Liver (tissue), 9 donors: ENCODE data around the gene MTHFD2. TPM values are rescaled to one million over a fixed set of nuclear protein-coding genes. Genes with fewer than 3 reads are reported as not detected.

ENCODE experiments used
- DNase-seq: peaks from one replicate; pipeline ENCODE4 v3.0.0-alpha.2; 2017; ENCODE audit warnings: low spot score
- H3K27ac ChIP-seq, 2 donors: one replicate each; pipeline ENCODE4 v1.7.0; 2013; ENCODE audit warnings: inconsistent platforms in 2 of 2, low read length in 2 of 2, control low read depth in 1 of 2, low read depth in 1 of 2, mild to moderate bottlenecking in 1 of 2
- H3K27me3 ChIP-seq, 4 donors: one replicate each; pipeline versions ENCODE4 v1.6.1 to v1.7.0; 2013; ENCODE audit warnings: low read length in 3 of 4, inconsistent platforms in 1 of 4, mild to moderate bottlenecking in 1 of 4, moderate library complexity in 1 of 4; ENCODE audit not compliant: control insufficient read depth in 4 of 4, insufficient read depth in 4 of 4
- H3K36me3 ChIP-seq, 4 donors: one replicate each; pipeline versions ENCODE4 v1.6.1 to v1.7.0; 2013; ENCODE audit warnings: low read length in 3 of 4, mild to moderate bottlenecking in 3 of 4, low read depth in 1 of 4, moderate library complexity in 1 of 4; ENCODE audit not compliant: control insufficient read depth in 4 of 4, insufficient read depth in 3 of 4
- H3K4me1 ChIP-seq, 4 donors: one replicate each; pipeline versions ENCODE4 v1.6.1 to v1.7.0; 2013; ENCODE audit warnings: low read length in 3 of 4, mild to moderate bottlenecking in 3 of 4, moderate library complexity in 1 of 4; ENCODE audit not compliant: control insufficient read depth in 4 of 4, insufficient read depth in 4 of 4
- H3K4me3 ChIP-seq, 3 donors: one replicate each; pipeline versions ENCODE4 v1.6.1 to v1.7.0; 2013; ENCODE audit warnings: low read length in 3 of 3, control low read depth in 1 of 3, low read depth in 1 of 3, mild to moderate bottlenecking in 1 of 3
- H3K9ac ChIP-seq, 2 donors: one replicate each; pipeline ENCODE4 v1.7.0; 2013; ENCODE audit warnings: low read length in 2 of 2, mild to moderate bottlenecking in 2 of 2, moderate library complexity in 2 of 2, control low read depth in 1 of 2, low read depth in 1 of 2
- H3K9me3 ChIP-seq, 4 donors: one replicate each; pipeline versions ENCODE4 v1.6.1 to v1.7.0; 2013; ENCODE audit warnings: low read length in 3 of 4; ENCODE audit not compliant: control insufficient read depth in 4 of 4
- EGR1 ChIP-seq, 2 donors: IDR thresholded peaks; 2 replicates each; pipeline ENCODE4 v1.6.1; 2016 to 2018; ENCODE audit warnings: antibody characterized with exemption in 2 of 2, low read depth in 2 of 2
- FOXA1 ChIP-seq: IDR thresholded peaks from 2 replicates; pipeline ENCODE4 v1.6.1; 2016; ENCODE audit warnings: antibody characterized with exemption
- FOXA2 ChIP-seq: IDR thresholded peaks from 2 replicates; pipeline ENCODE4 v1.6.1; 2016; ENCODE audit warnings: antibody characterized with exemption
- GABPA ChIP-seq, 2 donors: IDR thresholded peaks in 1 of 2; conservative IDR thresholded peaks in 1 of 2; 2 replicates each; pipeline ENCODE4 v1.6.1; 2016; ENCODE audit warnings: antibody characterized with exemption in 2 of 2, mild to moderate bottlenecking in 1 of 2, moderate library complexity in 1 of 2
- HNF4A ChIP-seq, 2 donors: conservative IDR thresholded peaks; 2 replicates each; pipeline ENCODE4 v1.6.1; 2016; ENCODE audit warnings: antibody characterized with exemption in 2 of 2, mild to moderate bottlenecking in 2 of 2
- HNF4G ChIP-seq: IDR thresholded peaks from 2 replicates; pipeline ENCODE4 v1.6.1; 2016; ENCODE audit warnings: antibody characterized with exemption
- JUND ChIP-seq, 2 donors: IDR thresholded peaks; 2 replicates each; pipeline ENCODE4 v1.6.1; 2016; ENCODE audit warnings: antibody characterized with exemption in 2 of 2
- NR2F2 ChIP-seq: IDR thresholded peaks from 2 replicates; pipeline ENCODE4 v1.6.1; 2016; ENCODE audit warnings: antibody characterized with exemption
- RAD21 ChIP-seq, 2 donors: IDR thresholded peaks; 2 replicates each; pipeline ENCODE4 v1.6.1; 2016; ENCODE audit warnings: antibody characterized with exemption in 2 of 2, mild to moderate bottlenecking in 2 of 2
- RXRA ChIP-seq, 2 donors: IDR thresholded peaks; 2 replicates each; pipeline ENCODE4 v1.6.1; 2017 to 2018; ENCODE audit warnings: antibody characterized with exemption in 2 of 2, mild to moderate bottlenecking in 1 of 2
- SP1 ChIP-seq: IDR thresholded peaks from 2 replicates; pipeline ENCODE4 v1.6.1; 2018; ENCODE audit warnings: antibody characterized with exemption, mild to moderate bottlenecking
- TAF1 ChIP-seq: conservative IDR thresholded peaks from 2 replicates; pipeline ENCODE4 v1.6.1; 2016; ENCODE audit warnings: antibody characterized with exemption, mild to moderate bottlenecking
- YY1 ChIP-seq: IDR thresholded peaks from 2 replicates; pipeline ENCODE4 v1.6.1; 2016; ENCODE audit warnings: antibody characterized with exemption, mild to moderate bottlenecking
- WGBS: extraction: QIAGEN DNeasy Blood & Tissue Kit; methylation state at CpG from one replicate; pipeline ENCODE4 v1.1.7; 2013; 5-methylcytosine and 5-hydroxymethylcytosine counted together
- polyA plus RNA-seq, 2 donors: library from polyadenylated mRNA; stranded (reverse) in 1 of 2; unstranded in 1 of 2; fragments of 200-250 nt in 1 of 2; fragments of >200 nt in 1 of 2; fragmentation: Nextera tagmentation in 1 of 2; extraction: Ambion mirVana in 1 of 2; gene quantifications; one replicate each; pipeline versions ENCODE4 v1.2.1 to v1.2.3, GENCODE V29; 2013 to 2015
- total RNA-seq, 2 donors: library from RNA; depleted of rRNA; stranded (reverse); fragments of >200 nt; gene quantifications; one replicate each; pipeline ENCODE4 v1.2.3, GENCODE V29; 2014
- TF ChIP-seq, protein P1 (sequence below): IDR thresholded peaks from 2 replicates; pipeline ENCODE4 v1.6.1; 2016; ENCODE audit warnings: antibody characterized with exemption
- TF ChIP-seq, protein P2 (sequence below): fragments of 150-350 bp; IDR thresholded peaks from 2 replicates; pipeline ENCODE4 v1.5.1; 2017; ENCODE audit warnings: improper control_type of control experiment, low read depth, low read length; ENCODE audit not compliant: missing input control
- TF ChIP-seq, protein P3 (sequence below): IDR thresholded peaks from 2 replicates; pipeline ENCODE4 v1.6.1; 2016; ENCODE audit warnings: antibody characterized with exemption
- TF ChIP-seq, protein P4 (sequence below): IDR thresholded peaks from 2 replicates; pipeline ENCODE4 v1.6.1; 2016; ENCODE audit warnings: antibody characterized with exemption, mild to moderate bottlenecking
- TF ChIP-seq, protein P5 (sequence below): IDR thresholded peaks from 2 replicates; pipeline ENCODE4 v1.6.1; 2016; ENCODE audit warnings: antibody characterized with exemption
- donor health status: healthy.
- donor health status: healthy.
- donor health status: healthy.
- donor health status: healthy.
- donor health status: healthy.

The MTHFD2 gene
- total and polyA plus RNA-seq, 4 donors = 1.6 to 27.5 (median 2.8) TPM

DNA sequence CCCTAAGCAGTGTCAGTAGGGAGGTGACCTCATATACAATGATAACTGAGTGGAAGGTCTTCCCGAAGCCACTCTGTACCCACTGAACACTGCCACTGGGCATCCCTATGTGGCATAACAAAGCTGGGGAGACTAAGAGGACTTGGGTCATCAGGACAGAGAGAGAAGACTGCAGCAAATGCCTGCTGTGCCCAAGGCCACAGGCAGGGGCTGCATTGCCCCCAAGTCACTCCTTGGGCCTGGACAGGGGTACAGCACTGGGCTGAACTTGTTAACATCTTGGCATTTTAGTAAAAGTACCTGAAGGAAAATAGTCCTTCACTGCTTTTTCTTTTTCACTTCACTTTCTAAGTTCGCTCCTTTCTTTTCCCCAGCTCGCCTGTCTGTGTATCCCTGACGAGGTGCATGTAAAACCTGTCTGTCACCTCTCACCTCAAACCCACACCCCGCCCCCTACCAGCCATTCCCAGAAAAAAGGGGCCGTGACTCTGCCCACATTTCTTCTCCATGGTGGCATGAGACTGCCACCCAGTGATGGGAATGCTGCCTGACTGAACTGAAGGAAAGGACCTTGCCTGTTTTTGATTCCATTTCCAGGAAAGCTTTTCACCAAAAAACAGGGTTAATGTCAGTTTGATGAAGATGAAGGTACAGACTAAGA is 62.9 kb downstream of the MTHFD2 start:
- H3K9me3 ChIP-seq = no peaks in the 10 kb centered on the region
- no peak overlapping the region for H3K9ac ChIP-seq
- H3K4me1 ChIP-seq = no peaks in the 10 kb centered on the region
- no peak overlapping the region for H3K4me3 ChIP-seq
- no peak for DNase-seq
- no peaks in the 10 kb centered on the region for H3K27me3 ChIP-seq
- H3K27ac ChIP-seq = no peak overlapping the region
- no peaks in the 10 kb centered on the region for H3K36me3 ChIP-seq
- TF ChIP-seq HNF4G = no peak
- no peak for TF ChIP-seq JUND (IDR thresholded peaks at IDR 0.05)
- no peak for TF ChIP-seq FOXA2
- no peak for TF ChIP-seq TAF1
- TF ChIP-seq, protein P1, sequence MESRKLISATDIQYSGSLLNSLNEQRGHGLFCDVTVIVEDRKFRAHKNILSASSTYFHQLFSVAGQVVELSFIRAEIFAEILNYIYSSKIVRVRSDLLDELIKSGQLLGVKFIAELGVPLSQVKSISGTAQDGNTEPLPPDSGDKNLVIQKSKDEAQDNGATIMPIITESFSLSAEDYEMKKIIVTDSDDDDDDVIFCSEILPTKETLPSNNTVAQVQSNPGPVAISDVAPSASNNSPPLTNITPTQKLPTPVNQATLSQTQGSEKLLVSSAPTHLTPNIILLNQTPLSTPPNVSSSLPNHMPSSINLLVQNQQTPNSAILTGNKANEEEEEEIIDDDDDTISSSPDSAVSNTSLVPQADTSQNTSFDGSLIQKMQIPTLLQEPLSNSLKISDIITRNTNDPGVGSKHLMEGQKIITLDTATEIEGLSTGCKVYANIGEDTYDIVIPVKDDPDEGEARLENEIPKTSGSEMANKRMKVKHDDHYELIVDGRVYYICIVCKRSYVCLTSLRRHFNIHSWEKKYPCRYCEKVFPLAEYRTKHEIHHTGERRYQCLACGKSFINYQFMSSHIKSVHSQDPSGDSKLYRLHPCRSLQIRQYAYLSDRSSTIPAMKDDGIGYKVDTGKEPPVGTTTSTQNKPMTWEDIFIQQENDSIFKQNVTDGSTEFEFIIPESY = no peak
- TF ChIP-seq YY1 = no peak
- no peak for TF ChIP-seq NR2F2
- TF ChIP-seq RAD21 (IDR thresholded peaks at IDR 0.05) = peak; percentile 67 to 75
- TF ChIP-seq, protein P2, sequence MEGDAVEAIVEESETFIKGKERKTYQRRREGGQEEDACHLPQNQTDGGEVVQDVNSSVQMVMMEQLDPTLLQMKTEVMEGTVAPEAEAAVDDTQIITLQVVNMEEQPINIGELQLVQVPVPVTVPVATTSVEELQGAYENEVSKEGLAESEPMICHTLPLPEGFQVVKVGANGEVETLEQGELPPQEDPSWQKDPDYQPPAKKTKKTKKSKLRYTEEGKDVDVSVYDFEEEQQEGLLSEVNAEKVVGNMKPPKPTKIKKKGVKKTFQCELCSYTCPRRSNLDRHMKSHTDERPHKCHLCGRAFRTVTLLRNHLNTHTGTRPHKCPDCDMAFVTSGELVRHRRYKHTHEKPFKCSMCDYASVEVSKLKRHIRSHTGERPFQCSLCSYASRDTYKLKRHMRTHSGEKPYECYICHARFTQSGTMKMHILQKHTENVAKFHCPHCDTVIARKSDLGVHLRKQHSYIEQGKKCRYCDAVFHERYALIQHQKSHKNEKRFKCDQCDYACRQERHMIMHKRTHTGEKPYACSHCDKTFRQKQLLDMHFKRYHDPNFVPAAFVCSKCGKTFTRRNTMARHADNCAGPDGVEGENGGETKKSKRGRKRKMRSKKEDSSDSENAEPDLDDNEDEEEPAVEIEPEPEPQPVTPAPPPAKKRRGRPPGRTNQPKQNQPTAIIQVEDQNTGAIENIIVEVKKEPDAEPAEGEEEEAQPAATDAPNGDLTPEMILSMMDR = peak; percentile 30
- TF ChIP-seq, protein P3, sequence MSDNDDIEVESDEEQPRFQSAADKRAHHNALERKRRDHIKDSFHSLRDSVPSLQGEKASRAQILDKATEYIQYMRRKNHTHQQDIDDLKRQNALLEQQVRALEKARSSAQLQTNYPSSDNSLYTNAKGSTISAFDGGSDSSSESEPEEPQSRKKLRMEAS = no peak
- TF ChIP-seq HNF4A (conservative IDR thresholded peaks at IDR 0.05) = no peak
- WGBS = 62% methylated on average over 6 of the region's 6 CpGs

DNA sequence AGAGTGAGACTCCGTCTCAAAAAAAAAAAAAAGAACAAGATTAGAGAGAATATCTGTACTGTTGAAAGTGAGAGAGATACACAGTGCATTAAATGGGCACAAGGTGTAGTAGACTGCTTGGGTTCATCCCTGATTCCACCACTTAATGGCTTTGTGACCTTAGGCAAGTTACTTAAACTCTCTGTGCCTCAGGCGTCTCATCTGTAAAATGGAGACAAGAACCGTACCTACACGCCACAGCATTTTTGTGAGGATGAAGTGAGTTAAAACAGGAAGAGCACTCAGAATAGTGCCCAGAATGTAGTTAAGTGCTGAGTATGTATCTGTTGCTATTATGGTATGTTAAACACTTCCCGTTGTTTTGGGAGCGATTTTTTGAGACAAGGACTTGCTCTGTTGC is 64.3 kb downstream of the MTHFD2 start:
- TF ChIP-seq NR2F2 (no peak), YY1 (no peak), HNF4A (conservative IDR thresholded peaks at IDR 0.05) (no peak), FOXA2 (no peak), FOXA1 (no peak), HNF4G (no peak), EGR1 (IDR thresholded peaks at IDR 0.05; ENCODE audit: low read depth in 2 of 2) (no peak), RAD21 (IDR thresholded peaks at IDR 0.05) (no peak), JUND (IDR thresholded peaks at IDR 0.05) (no peak), SP1 (no peak), TAF1 (no peak), GABPA (IDR thresholded peaks at IDR 0.05 in 1 of 2, conservative IDR thresholded peaks at IDR 0.05 in 1 of 2) (no peak), RXRA (IDR thresholded peaks at IDR 0.05) (no peak)
- TF ChIP-seq, protein P1 = no peak
- TF ChIP-seq, protein P2 = no peak
- TF ChIP-seq, protein P3 = no peak
- TF ChIP-seq, protein P4, sequence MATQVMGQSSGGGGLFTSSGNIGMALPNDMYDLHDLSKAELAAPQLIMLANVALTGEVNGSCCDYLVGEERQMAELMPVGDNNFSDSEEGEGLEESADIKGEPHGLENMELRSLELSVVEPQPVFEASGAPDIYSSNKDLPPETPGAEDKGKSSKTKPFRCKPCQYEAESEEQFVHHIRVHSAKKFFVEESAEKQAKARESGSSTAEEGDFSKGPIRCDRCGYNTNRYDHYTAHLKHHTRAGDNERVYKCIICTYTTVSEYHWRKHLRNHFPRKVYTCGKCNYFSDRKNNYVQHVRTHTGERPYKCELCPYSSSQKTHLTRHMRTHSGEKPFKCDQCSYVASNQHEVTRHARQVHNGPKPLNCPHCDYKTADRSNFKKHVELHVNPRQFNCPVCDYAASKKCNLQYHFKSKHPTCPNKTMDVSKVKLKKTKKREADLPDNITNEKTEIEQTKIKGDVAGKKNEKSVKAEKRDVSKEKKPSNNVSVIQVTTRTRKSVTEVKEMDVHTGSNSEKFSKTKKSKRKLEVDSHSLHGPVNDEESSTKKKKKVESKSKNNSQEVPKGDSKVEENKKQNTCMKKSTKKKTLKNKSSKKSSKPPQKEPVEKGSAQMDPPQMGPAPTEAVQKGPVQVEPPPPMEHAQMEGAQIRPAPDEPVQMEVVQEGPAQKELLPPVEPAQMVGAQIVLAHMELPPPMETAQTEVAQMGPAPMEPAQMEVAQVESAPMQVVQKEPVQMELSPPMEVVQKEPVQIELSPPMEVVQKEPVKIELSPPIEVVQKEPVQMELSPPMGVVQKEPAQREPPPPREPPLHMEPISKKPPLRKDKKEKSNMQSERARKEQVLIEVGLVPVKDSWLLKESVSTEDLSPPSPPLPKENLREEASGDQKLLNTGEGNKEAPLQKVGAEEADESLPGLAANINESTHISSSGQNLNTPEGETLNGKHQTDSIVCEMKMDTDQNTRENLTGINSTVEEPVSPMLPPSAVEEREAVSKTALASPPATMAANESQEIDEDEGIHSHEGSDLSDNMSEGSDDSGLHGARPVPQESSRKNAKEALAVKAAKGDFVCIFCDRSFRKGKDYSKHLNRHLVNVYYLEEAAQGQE = no peak
- TF ChIP-seq, protein P5, sequence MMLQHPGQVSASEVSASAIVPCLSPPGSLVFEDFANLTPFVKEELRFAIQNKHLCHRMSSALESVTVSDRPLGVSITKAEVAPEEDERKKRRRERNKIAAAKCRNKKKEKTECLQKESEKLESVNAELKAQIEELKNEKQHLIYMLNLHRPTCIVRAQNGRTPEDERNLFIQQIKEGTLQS = no peak
- H3K9me3 ChIP-seq = no peaks in the 10 kb centered on the region

More for the DNA sequence above, 64.3 kb downstream of the MTHFD2 start:
- 96% methylated on average over 6 of the region's 6 CpGs for WGBS
- no peak overlapping the region for H3K9ac ChIP-seq
- no peak overlapping the region for H3K27ac ChIP-seq
- H3K27me3 ChIP-seq = no peaks in the 10 kb centered on the region
- DNase-seq = no peak
- H3K4me1 ChIP-seq = peaks cover 0 to 5% (median 0%) of the 10 kb centered on the region in 4 donors
- no peaks in the 10 kb centered on the region for H3K36me3 ChIP-seq
- no peak overlapping the region for H3K4me3 ChIP-seq
